GM21515 (cell line): ENCODE data around the gene UPF3A.
A peak's percentile ranks its signal among the peaks of the same experiment; 100 is the strongest.
"Not testable (repeated sequence)": the region's sequence is repeated elsewhere in the genome, so short reads cannot be mapped to it uniquely, and the experiment has no call there.

Experiments used
- ATAC-seq: cut with Tn5 transposase; IDR thresholded peaks from one replicate; pipeline ENCODE4 v1.9.1; 2021; ENCODE audit not compliant: unreplicated experiment

Gene UPF3A, protein sequence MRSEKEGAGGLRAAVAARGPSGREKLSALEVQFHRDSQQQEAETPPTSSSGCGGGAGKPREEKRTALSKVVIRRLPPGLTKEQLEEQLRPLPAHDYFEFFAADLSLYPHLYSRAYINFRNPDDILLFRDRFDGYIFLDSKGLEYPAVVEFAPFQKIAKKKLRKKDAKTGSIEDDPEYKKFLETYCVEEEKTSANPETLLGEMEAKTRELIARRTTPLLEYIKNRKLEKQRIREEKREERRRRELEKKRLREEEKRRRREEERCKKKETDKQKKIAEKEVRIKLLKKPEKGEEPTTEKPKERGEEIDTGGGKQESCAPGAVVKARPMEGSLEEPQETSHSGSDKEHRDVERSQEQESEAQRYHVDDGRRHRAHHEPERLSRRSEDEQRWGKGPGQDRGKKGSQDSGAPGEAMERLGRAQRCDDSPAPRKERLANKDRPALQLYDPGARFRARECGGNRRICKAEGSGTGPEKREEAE

GRCh38 chr13:114281351-114282040, at the start of gene UPF3A:
UPF3A (plus strand) TSS chr13:114281601; CDS start chr13:114281640, 39 bp downstream.
- ATAC-seq = peak; percentile 70

DNA sequence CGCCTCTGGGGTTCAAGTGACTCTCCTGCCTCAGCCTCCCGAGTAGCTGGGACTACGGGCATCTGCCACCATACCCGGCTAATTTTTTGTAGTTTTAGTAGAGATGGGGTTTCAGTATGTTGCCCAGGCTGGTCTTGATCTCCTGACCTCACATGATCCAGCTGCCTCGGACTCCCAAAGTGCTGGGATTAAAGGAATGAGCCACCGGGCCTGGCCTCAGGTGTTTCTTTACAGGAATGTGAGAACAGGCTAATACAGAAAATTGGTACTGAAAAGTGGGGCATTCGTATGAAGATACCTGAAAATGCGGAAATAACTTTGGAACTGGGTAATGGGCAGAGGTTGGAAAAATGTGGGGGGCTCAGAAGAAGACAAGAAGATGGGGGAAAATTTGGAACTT, 49.5 kb upstream of the UPF3A start:
- no peak for ATAC-seq

DNA sequence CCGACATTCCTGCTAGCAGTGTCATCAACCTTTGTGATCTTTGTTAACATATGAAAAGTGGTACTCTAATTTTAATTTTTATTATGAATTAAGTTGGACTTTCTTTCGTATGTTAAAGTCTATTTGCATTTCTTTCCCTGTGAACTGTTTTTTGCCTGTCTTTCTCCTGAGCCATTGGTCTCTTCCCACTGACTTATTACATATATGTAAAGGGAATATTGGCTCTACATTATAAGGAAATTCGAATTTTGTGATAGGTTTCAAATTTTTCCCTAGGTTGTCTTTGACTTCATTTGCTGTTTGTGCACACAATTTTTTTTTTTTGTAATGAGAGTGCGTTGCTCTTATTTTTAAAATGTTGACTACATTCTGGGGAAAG, 47.1 kb upstream of the UPF3A start:
- ATAC-seq = no peak

GRCh38 chr13:114234645-114235421, 46.6 kb upstream of the UPF3A start, which contains the start of gene CDC16:
CDC16 (plus strand) TSS chr13:114234897; CDS start chr13:114235085, 188 bp downstream.
- ATAC-seq = peak; percentile 88

- no peak for ATAC-seq
Observed at GRCh38 chr13:114235697-114236096, 45.7 kb upstream of the UPF3A start.

- ATAC-seq = no peak
Observed at GRCh38 chr13:114236227-114236626, 45.2 kb upstream of the UPF3A start.

- no peak for ATAC-seq
Observed at GRCh38 chr13:114237415-114238112, 43.8 kb upstream of the UPF3A start.

- no peak for ATAC-seq
Observed at GRCh38 chr13:114241918-114242317, 39.5 kb upstream of the UPF3A start.

- ATAC-seq = no peak
Observed at GRCh38 chr13:114243971-114244370, 37.4 kb upstream of the UPF3A start.

DNA sequence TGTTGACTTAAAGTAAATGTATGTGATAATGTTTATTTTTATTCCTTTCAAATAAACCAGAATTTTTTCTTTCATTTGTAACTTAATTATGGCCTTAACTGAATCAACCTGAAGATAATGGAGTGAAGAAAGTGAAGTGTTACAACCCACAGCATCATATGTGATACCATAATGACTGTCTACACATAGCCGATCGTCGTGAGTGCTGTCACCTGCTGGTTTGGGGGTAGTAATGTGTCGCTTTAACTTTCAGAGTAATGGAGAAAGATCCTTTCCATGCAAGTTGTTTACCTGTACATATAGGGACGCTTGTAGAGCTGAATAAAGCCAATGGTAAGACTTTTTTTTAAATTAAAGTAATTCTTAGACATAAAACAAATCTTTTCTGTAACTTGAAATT, 36.8 kb upstream of the UPF3A start:
- no peak for ATAC-seq

GRCh38 chr13:114248011-114248410, 33.4 kb upstream of the UPF3A start:
- no peak for ATAC-seq

DNA sequence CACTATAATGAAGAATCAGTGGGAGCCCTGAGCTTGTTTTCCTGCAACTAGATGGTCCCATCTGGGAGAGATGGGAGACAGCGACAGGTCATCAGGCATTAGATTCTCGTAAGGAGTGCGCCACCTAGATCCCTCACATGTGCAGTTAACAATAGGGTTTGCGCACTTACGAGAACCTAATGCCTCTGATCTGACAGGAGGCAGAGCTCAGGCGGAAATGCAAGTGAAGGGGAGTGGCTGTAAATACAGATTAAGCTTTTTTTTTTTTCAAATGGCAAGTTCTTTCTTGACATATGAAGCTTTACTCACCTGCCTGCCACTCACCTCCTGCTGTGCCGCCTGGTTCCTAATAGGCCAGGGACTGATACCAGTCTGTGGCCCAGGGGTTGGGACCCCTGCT, 32.3 kb upstream of the UPF3A start:
- ATAC-seq = no peak

DNA sequence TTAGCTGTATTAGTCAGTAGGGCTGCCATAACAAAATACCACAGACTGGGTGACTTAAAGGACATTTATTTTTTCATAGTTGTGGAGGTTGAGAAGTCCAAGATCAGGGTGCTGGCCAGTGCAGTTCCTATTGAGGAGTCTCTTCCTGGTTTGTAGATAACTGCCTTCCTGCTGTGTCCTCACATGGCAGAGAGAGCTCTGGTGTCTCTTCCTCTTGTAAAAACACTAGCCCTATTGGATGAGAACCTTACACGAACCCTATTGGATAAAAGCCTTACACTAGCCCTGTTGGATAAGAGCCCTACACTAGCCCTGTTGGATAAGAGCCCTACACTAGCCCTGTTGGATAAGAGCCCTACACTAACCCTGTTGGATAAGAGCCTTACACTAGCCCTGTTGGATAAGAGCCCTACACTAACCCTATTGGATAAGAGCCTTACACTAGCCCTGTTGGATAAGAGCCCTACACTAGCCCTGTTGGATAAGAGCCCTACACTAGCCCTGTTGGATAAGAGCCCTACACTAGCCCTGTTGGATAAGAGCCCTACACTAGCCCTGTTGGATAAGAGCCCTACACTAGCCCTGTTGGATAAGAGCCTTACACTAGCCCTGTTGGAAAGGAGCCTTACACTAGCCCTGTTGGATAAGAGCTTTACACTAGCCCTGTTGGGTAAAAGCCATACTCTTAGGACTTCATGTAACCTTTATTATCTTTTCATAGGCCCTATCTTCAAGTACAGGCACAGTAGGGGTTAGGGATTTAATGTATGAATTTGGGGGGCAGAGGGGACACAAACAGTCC, 29.6 kb upstream of the UPF3A start:
- not testable (repeated sequence) for ATAC-seq

DNA sequence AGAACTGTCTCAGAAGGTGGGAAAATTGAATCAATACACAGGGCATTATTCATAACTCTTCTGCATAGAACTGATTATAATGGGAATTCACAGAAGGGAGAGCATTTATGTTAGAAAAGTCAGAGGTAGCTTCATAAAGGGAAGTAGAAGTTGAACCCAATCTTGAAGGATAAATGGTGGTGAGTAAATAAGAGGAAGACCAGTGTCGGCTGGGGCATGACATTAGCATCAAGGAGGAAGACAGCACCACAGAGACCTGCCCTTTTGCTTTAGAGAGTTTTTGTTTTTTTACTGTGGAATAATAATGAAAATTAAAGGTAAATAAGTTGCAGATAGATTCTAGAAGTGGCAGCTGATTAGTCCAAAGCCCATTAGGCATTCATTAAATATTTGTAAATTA, 24.9 kb upstream of the UPF3A start:
- no peak for ATAC-seq

DNA sequence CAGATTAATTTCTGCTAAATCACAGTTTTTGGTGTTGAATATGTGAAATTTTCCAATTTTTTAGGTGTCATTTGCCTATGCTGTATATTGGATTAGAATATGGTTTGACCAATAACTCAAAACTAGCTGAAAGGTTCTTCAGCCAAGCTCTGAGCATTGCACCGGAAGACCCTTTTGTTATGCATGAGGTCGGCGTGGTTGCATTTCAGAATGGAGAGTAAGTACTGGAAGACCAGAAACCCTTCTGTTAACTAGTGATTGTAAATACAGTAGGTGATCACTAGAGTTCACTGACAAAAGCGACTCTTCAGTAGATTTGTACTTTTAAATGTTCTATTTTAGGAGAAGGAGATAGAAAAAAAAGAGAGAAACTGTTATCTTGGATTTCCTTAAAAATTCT, 24.4 kb upstream of the UPF3A start:
- no peak for ATAC-seq

DNA sequence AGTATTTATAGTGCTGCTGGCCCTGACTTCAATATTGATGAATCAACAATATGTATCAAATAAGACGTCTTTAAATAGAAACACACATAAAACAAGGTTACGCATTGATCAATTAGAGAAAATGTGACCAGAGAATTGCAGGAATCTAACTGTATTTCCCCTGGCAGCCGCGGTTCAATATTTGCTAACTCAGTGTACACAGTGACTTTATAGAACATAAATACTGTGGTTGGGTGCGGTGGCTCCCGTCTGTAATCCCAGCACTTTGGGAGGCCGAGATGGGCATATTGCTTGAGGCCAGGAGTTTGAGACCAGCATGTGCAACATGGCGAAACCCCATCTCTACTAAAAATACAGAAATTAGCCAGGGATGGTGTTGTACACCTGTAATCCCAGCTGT, 22.8 kb upstream of the UPF3A start:
- no peak for ATAC-seq

- ATAC-seq = no peak
Observed at GRCh38 chr13:114259374-114259773, 22.0 kb upstream of the UPF3A start.

GRCh38 chr13:114259974-114260373, 21.4 kb upstream of the UPF3A start:
- ATAC-seq = peak; percentile 58

GRCh38 chr13:114260814-114261213, 20.6 kb upstream of the UPF3A start:
- ATAC-seq = no peak
